Naive thymus-derived CD8-positive, alpha-beta T cell (primary cell): ENCODE results near the gene ZNF277. TPM values are rescaled to one million over a fixed set of nuclear protein-coding genes. Genes with fewer than 3 reads are reported as not detected.

Source experiments
- ATAC-seq, 2 donors: fragments of 150-1000 bp; cut with Tn5 transposase in 1 of 2; sonication (Bioruptor Pico), chemical (Tn5 transposase) in 1 of 2; 1 replicate in 1 of 2; 2 replicates in 1 of 2; pipeline ENCODE4 v1.10.0; 2021; ENCODE audit warnings: mild to moderate bottlenecking in 2 of 2, moderate library complexity in 2 of 2
- POLR2A ChIA-PET: fragments of 350-600 bp; sonication (Branson Sonifier 250); formaldehyde crosslinking; loops from one replicate; lab custom pipeline; 2021; ENCODE audit warnings: antibody characterized with exemption; lab: Charles Lee
- DNase-seq, 10 donors: peaks; one replicate each; pipeline versions ENCODE4 v3.0.0 to v3.0.0-alpha.2; 2020 to 2022
- H3K27ac Mint-ChIP-seq, 10 donors: one replicate each; pipeline ENCODE4 v1.8.0; 2020 to 2022; ENCODE audit warnings: mild to moderate bottlenecking in 10 of 10, mixed read lengths in 10 of 10, moderate library complexity in 4 of 10, inconsistent platforms in 1 of 10
- H3K27me3 Mint-ChIP-seq, 5 donors: one replicate each; pipeline ENCODE4 v1.8.0; 2021 to 2022; ENCODE audit warnings: mixed read lengths in 5 of 5
- H3K36me3 Mint-ChIP-seq, 3 donors: one replicate each; pipeline ENCODE4 v1.8.0; 2020 to 2022; ENCODE audit warnings: mixed read lengths in 3 of 3, mild to moderate bottlenecking in 2 of 3, inconsistent platforms in 1 of 3
- H3K4me1 Mint-ChIP-seq, 4 donors: one replicate each; pipeline ENCODE4 v1.8.0; 2021 to 2022; ENCODE audit warnings: mixed read lengths in 4 of 4
- H3K4me3 Mint-ChIP-seq, 10 donors: one replicate each; pipeline ENCODE4 v1.8.0; 2020 to 2022; ENCODE audit warnings: mild to moderate bottlenecking in 10 of 10, mixed read lengths in 10 of 10, moderate library complexity in 6 of 10, inconsistent platforms in 1 of 10
- H3K9me3 Mint-ChIP-seq, 9 donors: one replicate each; pipeline ENCODE4 v1.8.0; 2020 to 2022; ENCODE audit warnings: mixed read lengths in 9 of 9, mild to moderate bottlenecking in 3 of 9, inconsistent platforms in 1 of 9, moderate library complexity in 1 of 9
- polyA plus RNA-seq, 3 donors: library from polyadenylated mRNA; unstranded; fragments of 300-500 nt; fragmentation: Illumina TruSeq; gene quantifications; one replicate each; pipeline ENCODE4 v1.2.3, GENCODE V29; 2021
- total RNA-seq, 8 experiments: library from RNA in 2 of 8; stranded (reverse) in 2 of 8; gene quantifications; one replicate each; pipeline ENCODE4 v1.2.3 and lab custom pipeline; 2021 to 2026

The ZNF277 gene
- total and polyA plus RNA-seq, 5 experiments from 2014 or later, result 20.3 to 40.0 (median 22.8) TPM

DNA sequence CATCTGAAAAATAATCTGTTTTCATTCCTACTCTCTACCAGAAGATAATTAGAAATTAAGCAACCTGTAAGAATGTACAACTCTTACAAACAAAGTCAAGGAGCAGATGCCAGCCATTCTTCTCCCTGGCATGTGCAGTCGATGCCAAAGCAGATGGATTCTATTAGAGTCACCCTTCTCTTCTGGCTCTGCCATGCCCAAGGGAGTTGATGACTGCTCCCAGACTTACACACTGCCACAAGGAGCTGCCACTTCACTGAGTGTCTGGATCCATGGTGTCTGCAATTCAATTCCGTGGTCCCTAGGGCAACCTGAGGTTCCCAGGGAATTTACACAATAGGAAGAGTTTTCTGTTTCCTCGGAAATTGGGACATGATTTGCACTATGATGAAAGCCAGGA is 154.7 kb downstream of the ZNF277 start:
- Mint-ChIP-seq H3K4me3 (no peak overlapping the region), H3K27me3 (peaks cover 0 to 30% (median 18%) of the 10 kb centered on the region in 5 donors), H3K9me3 (no peaks in the 10 kb centered on the region), H3K27ac (no peak overlapping the region), H3K4me1 (no peaks in the 10 kb centered on the region), H3K36me3 (no peaks in the 10 kb centered on the region)
- DNase-seq, result no peak
- no peak for ATAC-seq
- POLR2A ChIA-PET, result no interaction called here

DNA sequence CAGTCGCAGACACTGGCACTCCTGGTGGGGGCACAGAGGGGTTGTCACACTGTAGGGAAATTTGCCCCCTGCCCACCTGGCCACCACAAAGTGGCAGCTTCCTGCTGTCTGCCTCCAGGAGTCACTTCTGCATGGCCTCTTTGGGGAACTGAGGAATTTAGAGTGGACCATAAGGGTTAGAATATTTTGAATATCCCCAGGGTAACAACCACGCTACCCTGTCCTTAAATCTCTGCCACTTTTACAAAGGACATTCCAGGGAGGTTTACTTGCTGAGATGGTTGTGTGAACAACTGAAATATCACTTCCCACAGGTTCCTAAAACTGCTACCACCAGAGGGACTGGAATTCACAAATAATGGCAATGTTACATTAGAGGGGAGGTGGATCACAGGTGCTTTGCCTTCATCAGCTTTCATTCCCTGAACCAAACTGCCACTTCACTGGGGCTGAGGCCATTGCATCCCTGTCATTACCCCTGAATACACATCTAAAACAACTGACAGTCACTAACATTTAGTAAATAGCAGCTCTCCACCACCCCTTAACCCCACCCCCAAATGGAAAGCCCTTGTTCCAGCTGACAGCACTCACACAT is 155.7 kb downstream of the ZNF277 start:
- POLR2A ChIA-PET, result no interaction called here
- Mint-ChIP-seq H3K27ac (no peak overlapping the region), H3K4me3 (no peak overlapping the region), H3K36me3 (no peaks in the 10 kb centered on the region), H3K4me1 (peaks cover 0 to 2% (median 0%) of the 10 kb centered on the region in 4 donors), H3K27me3 (peaks cover 0 to 30% (median 18%) of the 10 kb centered on the region in 5 donors), H3K9me3 (no peaks in the 10 kb centered on the region)
- DNase-seq (no peak), ATAC-seq (no peak)

DNA sequence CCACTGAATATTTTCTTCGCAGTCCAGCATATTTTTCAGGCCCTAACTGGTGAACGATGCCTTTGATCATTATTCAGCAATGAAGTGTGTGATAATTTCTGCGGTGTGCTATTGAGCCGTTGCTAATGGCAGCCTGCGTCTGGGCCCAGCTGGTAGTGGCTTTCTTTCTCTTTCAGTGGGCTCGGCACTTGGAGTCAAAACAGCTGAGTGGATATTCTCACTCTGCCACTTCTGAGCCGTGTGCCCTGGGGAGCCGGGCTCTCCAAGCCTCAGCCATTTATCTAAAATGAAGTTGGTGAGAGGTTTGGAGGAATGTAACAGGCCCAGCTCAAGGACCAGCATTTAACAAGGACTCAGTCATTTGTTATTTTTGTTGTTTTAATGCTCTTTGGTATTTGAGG is 156.2 kb downstream of the ZNF277 start:
- H3K4me1 Mint-ChIP-seq, result peaks cover 0 to 2% (median 0%) of the 10 kb centered on the region in 4 donors
- no peak overlapping the region for H3K4me3 Mint-ChIP-seq
- POLR2A ChIA-PET, result no interaction called here
- no peak for DNase-seq
- no peaks in the 10 kb centered on the region for H3K36me3 Mint-ChIP-seq
- ATAC-seq, result no peak
- H3K27me3 Mint-ChIP-seq, result peaks cover 0 to 30% (median 18%) of the 10 kb centered on the region in 5 donors
- no peak overlapping the region for H3K27ac Mint-ChIP-seq
- no peaks in the 10 kb centered on the region for H3K9me3 Mint-ChIP-seq

DNA sequence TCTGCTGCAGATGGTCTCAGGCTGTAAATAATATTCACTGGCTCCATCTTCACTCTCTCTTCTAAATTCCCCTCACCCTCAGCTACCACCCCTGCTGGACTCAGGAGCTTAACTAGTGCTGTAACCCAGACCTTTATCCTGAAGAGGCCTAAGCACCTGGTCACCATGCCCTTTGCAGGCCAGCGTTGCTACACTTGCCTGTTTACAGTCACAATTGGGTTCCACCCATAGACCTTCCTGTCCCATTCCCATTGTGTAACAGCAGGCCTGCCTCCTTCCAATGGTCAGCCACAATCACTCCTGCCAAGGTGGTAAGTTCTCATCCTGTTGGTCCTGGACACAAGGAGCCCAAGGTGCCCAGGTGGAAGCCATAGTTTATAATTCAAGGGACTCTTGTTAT is 157.9 kb downstream of the ZNF277 start:
- DNase-seq (no peak), ATAC-seq (no peak)
- H3K9me3 Mint-ChIP-seq, result no peaks in the 10 kb centered on the region
- peaks cover 0 to 2% (median 0%) of the 10 kb centered on the region in 4 donors for H3K4me1 Mint-ChIP-seq
- no peak overlapping the region for H3K27ac Mint-ChIP-seq
- POLR2A ChIA-PET, result no interaction called here
- H3K4me3 Mint-ChIP-seq, result no peak overlapping the region
- H3K27me3 Mint-ChIP-seq, result peaks cover 0 to 30% (median 15%) of the 10 kb centered on the region in 5 donors
- H3K36me3 Mint-ChIP-seq, result no peaks in the 10 kb centered on the region

DNA sequence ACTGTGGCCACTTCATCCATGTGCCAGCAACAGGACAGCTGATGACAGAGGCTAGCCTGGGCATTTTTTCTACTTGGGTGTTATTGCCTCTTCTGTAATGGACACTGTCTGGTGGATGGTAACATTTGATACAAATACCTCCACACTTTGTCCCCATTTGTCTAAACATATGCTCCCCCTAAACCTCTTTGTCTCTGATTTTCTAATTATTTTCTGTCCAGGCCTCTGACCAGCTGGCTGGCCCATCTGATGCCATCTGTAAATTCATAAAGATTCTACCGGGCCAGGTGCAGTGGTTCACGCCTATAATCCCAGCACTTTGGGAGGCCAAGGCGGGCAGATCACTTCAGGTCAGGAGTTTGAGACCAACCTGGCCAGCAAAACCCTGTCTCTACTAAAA is 159.1 kb downstream of the ZNF277 start:
- POLR2A ChIA-PET, result no interaction called here
- DNase-seq, result no peak
- peaks cover 0 to 30% (median 12%) of the 10 kb centered on the region in 5 donors for H3K27me3 Mint-ChIP-seq
- no peak overlapping the region for H3K27ac Mint-ChIP-seq
- H3K4me3 Mint-ChIP-seq, result no peak overlapping the region
- ATAC-seq, result no peak
- no peaks in the 10 kb centered on the region for H3K9me3 Mint-ChIP-seq
- H3K4me1 Mint-ChIP-seq, result peaks cover 0 to 2% (median 0%) of the 10 kb centered on the region in 4 donors
- H3K36me3 Mint-ChIP-seq, result no peaks in the 10 kb centered on the region

DNA sequence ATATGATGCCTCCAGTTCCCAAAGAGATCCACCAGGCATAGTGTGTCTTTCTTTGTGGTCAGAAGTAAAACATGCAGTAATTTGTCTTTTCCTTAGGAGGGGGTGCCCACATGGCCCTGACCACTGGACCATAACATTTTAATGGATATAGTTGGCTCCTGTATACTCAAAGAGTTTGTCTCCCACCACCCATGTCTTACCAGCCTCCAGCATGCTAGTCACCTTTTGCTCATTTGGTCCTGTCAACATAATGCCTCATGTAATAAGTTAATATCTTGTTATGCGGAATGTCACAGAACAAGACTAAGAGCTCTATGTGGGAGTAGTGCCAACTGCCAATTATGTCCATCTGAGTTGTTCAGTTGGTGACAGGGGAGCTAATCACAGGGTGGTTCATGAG is 160.4 kb downstream of the ZNF277 start:
- H3K9me3 Mint-ChIP-seq, result no peaks in the 10 kb centered on the region
- no peak overlapping the region for H3K4me3 Mint-ChIP-seq
- POLR2A ChIA-PET, result no interaction called here
- DNase-seq, result no peak
- H3K36me3 Mint-ChIP-seq, result no peaks in the 10 kb centered on the region
- ATAC-seq, result no peak
- H3K4me1 Mint-ChIP-seq, result peaks cover 0 to 2% (median 0%) of the 10 kb centered on the region in 4 donors
- no peak overlapping the region for H3K27ac Mint-ChIP-seq
- H3K27me3 Mint-ChIP-seq, result peaks cover 0 to 22% (median 8%) of the 10 kb centered on the region in 5 donors

DNA sequence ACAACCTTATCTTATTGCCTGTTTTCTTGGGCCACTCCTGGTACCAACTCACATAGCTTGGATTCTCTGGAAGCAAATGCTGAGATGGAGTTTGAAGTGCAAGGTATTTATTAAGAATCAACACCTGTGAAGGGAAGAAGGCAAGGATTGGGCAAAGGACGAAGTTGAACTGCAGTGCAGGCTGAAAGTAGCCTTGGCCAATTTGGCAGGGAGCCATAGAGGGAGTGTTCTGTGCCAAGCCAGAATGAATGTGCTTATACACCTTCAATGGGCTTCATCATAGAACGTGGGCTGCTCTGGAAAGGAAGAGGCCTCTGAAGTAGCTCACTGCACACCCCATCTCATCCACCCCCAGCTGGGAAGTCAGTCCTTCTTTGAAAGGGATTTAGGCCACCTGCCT is 163.9 kb downstream of the ZNF277 start:
- no peak overlapping the region for H3K4me3 Mint-ChIP-seq

DNA sequence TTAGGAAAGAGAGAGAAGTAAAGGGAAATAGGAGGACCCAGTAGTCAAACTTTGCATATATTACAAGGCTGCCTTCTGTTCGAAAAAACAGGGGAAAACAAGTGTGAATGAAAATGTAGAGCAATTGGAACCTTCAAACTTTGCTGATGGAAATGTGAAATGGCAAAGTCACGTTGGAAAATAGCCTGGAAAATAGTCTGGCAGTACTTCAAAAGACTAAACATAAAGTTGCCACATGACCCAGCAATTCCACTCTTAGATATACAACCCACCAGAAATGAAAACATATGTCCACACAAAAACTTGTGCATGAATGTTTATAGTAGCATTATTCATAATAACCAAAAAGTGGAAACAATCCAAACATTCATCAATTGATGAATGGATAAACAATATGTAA is 165.2 kb downstream of the ZNF277 start:
- POLR2A ChIA-PET, result no interaction called here

More for the DNA sequence above, 163.9 kb downstream of the ZNF277 start:
- Mint-ChIP-seq H3K36me3 (no peaks in the 10 kb centered on the region), H3K27ac (peak overlapping the region in 1 of 10 donors; percentile 17), H3K4me1 (peaks cover 0 to 2% (median 0%) of the 10 kb centered on the region in 4 donors), H3K27me3 (peaks cover 0 to 4% (median 0%) of the 10 kb centered on the region in 5 donors), H3K9me3 (no peaks in the 10 kb centered on the region)
- DNase-seq (no peak), ATAC-seq (no peak)
- POLR2A ChIA-PET, result interaction anchor here (0.6 kb wide), 1 partner anchor 79 kb away, joined by 7 read pairs; no protein-coding TSS in a partner anchor

DNA sequence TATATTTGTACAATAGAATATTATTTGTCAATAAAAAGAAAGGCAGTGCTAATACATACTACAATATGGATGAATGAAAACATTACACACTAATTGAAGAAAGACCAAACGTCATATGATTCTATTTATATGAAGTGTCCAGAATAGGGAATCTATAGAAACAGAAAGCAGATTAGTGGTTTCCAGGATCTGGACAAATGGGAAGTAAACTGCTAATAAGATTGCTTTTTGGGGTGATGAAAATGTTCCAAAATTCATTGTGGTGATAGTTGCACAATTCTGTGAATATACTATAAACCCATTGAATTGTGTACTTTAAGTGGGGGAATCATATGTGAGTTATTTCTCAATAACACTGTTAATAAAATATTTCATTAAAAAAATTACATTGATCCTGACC is 165.6 kb downstream of the ZNF277 start:
- Mint-ChIP-seq H3K9me3 (no peaks in the 10 kb centered on the region), H3K4me1 (no peaks in the 10 kb centered on the region), H3K27ac (no peak overlapping the region), H3K27me3 (no peaks in the 10 kb centered on the region), H3K4me3 (no peak overlapping the region), H3K36me3 (no peaks in the 10 kb centered on the region)
- ATAC-seq, result no peak
- POLR2A ChIA-PET, result no interaction called here
- DNase-seq, result no peak

More for the DNA sequence above, 165.2 kb downstream of the ZNF277 start:
- ATAC-seq, result no peak
- Mint-ChIP-seq H3K27ac (no peak overlapping the region), H3K36me3 (no peaks in the 10 kb centered on the region), H3K9me3 (no peaks in the 10 kb centered on the region), H3K27me3 (peaks cover 0 to under 1% (median 0%) of the 10 kb centered on the region in 5 donors), H3K4me1 (no peaks in the 10 kb centered on the region), H3K4me3 (no peak overlapping the region)
- DNase-seq, result no peak

DNA sequence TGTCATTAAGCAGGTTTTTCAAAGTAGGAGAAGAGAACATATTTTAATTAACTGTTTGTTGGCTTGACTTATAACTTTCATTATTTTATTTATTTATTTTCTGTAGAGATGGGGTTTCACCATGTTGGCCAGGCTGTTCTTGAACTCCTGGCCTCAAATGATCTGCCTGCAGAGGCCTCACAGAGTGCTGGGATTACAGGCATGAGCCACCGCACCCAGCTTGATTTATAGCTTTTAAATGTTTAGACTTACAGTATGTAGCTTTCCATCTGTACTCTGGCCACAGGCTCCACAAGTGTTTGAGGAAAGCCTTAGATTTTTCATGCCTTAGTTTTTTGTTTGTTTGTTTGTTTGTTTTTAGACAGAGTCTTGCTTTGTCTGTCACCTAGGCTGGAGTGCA is 171.1 kb downstream of the ZNF277 start:
- Mint-ChIP-seq H3K4me1 (no peaks in the 10 kb centered on the region), H3K27me3 (peaks cover 0 to 9% (median 0%) of the 10 kb centered on the region in 5 donors), H3K4me3 (no peak overlapping the region), H3K36me3 (no peaks in the 10 kb centered on the region), H3K9me3 (peaks cover 0 to 5% (median 0%) of the 10 kb centered on the region in 9 donors), H3K27ac (no peak overlapping the region)
- no peak for DNase-seq
- no peak for ATAC-seq
- POLR2A ChIA-PET, result interaction anchor here (0.5 kb wide), 1 partner anchor 20 kb away, joined by 3 read pairs; no protein-coding TSS in a partner anchor

DNA sequence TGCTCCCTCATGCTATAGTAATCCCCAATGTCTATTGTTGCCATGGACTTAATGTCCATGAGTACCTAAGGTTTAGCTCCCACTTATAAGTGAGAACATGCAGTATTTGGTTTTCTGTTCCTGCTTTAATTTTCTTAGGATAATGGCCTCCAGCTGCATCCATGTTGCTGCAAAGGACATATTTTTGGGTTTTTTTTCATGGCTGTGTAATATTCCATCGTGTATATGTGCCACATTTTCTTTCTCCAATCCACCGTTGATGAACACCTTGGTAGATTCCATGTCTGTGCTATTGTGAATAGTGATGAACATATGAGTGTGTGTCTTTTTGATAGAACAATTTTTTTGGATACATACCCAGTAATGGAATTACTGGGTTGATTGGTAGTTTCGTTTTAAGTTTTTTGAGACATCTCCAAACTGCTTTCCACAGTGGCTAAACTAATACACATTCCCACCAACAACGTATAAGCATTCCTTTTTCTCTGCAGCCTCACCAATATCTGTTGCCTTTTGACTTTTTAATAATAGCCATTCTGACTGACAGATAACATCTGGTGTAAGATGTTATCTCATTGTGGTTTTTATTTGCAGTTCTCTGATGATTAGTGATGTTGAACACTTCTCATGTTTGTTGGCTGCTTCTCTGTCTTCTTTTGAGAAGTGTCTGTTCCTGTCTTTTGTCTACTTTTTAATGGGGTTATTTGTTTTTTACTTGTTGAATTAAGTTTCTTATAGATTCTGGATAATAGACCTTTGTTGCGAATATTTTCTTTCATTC is 175.0 kb downstream of the ZNF277 start:
- ATAC-seq, result no peak
- Mint-ChIP-seq H3K4me1 (peaks cover 2 to 10% (median 6%) of the 10 kb centered on the region in 4 donors), H3K36me3 (no peaks in the 10 kb centered on the region), H3K27ac (no peak overlapping the region), H3K27me3 (peaks cover 0 to 9% (median 0%) of the 10 kb centered on the region in 5 donors), H3K4me3 (no peak overlapping the region), H3K9me3 (peaks cover 0 to 5% (median 0%) of the 10 kb centered on the region in 9 donors)
- POLR2A ChIA-PET, result interaction anchor here (0.5 kb wide), 1 partner anchor 54 kb away, joined by 3 read pairs; no protein-coding TSS in a partner anchor
- DNase-seq, result no peak

DNA sequence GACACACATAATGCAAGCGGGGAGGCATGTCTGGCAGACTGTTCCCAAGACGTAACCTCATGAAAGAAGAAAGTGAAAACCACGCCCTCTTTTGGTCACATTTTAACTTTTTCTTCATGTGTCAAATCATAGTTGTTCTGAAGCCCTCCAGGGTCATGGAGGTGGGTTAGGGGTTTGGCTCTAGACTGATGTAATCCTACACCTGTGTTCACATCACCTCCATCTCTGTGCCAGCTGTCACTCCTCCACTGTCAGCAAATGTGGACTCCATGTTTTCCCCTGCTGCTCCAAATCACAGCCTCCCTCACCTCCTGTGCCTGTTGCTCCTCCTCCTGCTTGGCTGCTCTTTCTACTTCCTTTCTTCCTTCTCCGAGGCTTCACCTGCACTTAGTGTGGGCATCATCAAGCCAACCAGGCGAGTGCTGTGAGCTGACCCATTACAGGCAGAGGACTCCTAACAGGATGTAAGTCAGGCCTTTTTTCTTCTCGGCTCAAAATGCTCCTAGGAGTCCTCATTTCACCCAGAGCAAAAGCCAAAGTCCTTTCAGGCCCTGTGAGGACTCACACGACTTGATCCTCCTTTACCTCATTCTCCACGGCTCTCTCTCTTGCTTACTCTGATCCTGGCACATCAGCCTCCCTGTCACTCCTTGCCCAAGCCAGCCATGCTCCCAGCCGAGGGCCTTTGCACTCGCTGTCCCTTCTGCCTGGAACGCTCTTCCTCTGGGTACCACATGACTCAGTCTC is 177.3 kb downstream of the ZNF277 start:
- Mint-ChIP-seq H3K4me1 (peaks cover 2 to 10% (median 6%) of the 10 kb centered on the region in 4 donors), H3K9me3 (peaks cover 0 to 5% (median 0%) of the 10 kb centered on the region in 9 donors), H3K36me3 (no peaks in the 10 kb centered on the region), H3K27me3 (peaks cover 0 to 11% (median 0%) of the 10 kb centered on the region in 5 donors), H3K4me3 (peak overlapping the region in 1 of 10 donors; percentile 35), H3K27ac (peak overlapping the region in 5 of 10 donors; percentile 7 to 79 (median 45))
- ATAC-seq (peak; percentile 55 to 60), DNase-seq (peak in 2 of 10 donors; percentile 19 to 33)
- POLR2A ChIA-PET, result no interaction called here
